ENCODE measurements around the gene CFAP221. TPM values are rescaled to one million over a fixed set of nuclear protein-coding genes. Genes with fewer than 3 reads are reported as not detected.

CFAP221 gene
- total RNA-seq, 2 donors from 2014 or later: 12.2 to 21.5 TPM

- H3K27ac ChIP-seq: peak overlapping the region; percentile 74 to 90 (median 80)
- ATAC-seq: no peak
- no peak overlapping the region for H3K4me3 ChIP-seq
- TF ChIP-seq, protein P1, sequence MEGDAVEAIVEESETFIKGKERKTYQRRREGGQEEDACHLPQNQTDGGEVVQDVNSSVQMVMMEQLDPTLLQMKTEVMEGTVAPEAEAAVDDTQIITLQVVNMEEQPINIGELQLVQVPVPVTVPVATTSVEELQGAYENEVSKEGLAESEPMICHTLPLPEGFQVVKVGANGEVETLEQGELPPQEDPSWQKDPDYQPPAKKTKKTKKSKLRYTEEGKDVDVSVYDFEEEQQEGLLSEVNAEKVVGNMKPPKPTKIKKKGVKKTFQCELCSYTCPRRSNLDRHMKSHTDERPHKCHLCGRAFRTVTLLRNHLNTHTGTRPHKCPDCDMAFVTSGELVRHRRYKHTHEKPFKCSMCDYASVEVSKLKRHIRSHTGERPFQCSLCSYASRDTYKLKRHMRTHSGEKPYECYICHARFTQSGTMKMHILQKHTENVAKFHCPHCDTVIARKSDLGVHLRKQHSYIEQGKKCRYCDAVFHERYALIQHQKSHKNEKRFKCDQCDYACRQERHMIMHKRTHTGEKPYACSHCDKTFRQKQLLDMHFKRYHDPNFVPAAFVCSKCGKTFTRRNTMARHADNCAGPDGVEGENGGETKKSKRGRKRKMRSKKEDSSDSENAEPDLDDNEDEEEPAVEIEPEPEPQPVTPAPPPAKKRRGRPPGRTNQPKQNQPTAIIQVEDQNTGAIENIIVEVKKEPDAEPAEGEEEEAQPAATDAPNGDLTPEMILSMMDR (IDR thresholded peaks at IDR 0.05): no peak
- no peak for TF ChIP-seq POLR2A (IDR thresholded peaks at IDR 0.05)
- H3K9me3 ChIP-seq: no peaks in the 10 kb centered on the region
- intact Hi-C loops (cut with DNase I): no loop called here
- no peaks in the 10 kb centered on the region for H3K27me3 ChIP-seq
- H3K4me1 ChIP-seq: peaks cover 26% of the 10 kb centered on the region
- WGBS, 2 donors: 66 to 72% methylated on average over 3 to 4 of the region's 4 CpGs
- no peaks in the 10 kb centered on the region for H3K36me3 ChIP-seq (replicated peaks in 1 of 2; ENCODE audit: insufficient read depth in 1 of 2, low read depth in 2 of 2)
- peak; percentile 13 to 41 (median 28) for DNase-seq
These were observed 36.4 kb downstream of the CFAP221 start for GRCh38 chr2:119580550-119581072.

DNA sequence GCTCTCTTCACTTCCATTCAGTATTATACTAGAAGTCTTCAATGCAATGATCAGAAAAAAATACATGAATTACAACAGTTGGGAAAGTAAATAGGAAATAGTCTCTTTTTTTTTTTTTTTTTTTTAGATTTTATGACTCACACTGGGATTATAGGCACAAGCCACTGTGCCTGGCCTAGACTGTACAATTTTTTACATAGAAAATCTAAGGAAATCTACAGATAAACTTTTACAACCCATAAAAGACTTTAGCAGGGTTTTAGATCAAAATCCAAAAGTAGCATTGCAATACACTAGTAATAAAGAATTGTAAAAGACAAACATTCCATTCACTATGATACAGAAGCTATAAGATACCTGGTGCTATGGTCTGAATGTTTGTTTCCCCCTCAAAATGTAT is 39.0 kb downstream of the CFAP221 start:
- no peak for ATAC-seq
- Histone ChIP-seq H3K4me1 (peaks cover 17% of the 10 kb centered on the region), H3K36me3 (replicated peaks in 1 of 2; ENCODE audit: insufficient read depth in 1 of 2, low read depth in 2 of 2) (no peaks in the 10 kb centered on the region), H3K9me3 (no peaks in the 10 kb centered on the region), H3K27ac (no peak overlapping the region), H3K27me3 (no peaks in the 10 kb centered on the region), H3K4me3 (no peak overlapping the region)
- no peak for TF ChIP-seq POLR2A (IDR thresholded peaks at IDR 0.05)
- TF ChIP-seq, protein P1 (IDR thresholded peaks at IDR 0.05): no peak
- no peak for DNase-seq
- intact Hi-C loops (cut with DNase I): no loop called here

DNA sequence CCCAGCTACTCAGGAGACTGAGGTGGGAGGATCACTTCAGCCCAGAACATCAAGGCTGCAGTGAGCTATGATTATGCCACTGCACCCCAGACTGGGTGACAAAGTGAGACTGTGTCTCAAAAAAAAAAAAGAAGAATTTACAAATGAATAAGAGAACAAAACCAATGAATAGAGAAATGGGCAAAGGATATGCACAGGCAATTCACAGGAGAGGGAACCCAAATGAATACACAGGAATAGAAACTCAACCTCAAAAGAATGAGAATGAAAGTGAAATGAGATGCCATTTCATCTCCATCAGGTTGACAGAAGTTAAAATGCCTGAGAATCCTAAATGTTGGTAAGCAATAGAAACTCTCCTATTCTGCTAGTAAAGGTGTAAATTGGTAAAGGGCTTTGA is 40.2 kb downstream of the CFAP221 start:
- intact Hi-C loops (cut with DNase I): no loop called here

DNA sequence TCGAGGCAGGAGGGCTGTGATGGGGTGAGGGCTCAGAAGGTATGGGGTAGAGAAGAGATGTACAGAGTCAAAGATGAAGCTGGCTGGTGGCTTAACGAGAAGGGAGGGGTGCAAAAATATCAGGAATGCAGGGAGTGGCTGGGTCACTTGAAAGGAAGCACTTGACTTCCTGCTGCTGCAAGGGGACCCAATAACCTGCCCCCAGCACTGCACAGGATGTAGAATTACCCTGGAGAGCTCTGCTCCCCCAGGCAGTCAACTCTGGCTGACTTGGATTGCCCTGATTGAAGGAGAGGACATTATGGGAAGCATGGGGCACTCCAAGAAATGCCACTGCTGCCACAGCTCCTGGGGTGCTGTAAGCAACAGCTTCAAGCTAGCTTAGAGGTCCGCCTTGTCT is 41.8 kb downstream of the CFAP221 start:
- Histone ChIP-seq H3K36me3 (replicated peaks in 1 of 2; ENCODE audit: insufficient read depth in 1 of 2, low read depth in 2 of 2) (no peaks in the 10 kb centered on the region), H3K9me3 (no peaks in the 10 kb centered on the region), H3K27ac (peak overlapping the region in 1 of 4 donors; percentile 17), H3K4me1 (no peaks in the 10 kb centered on the region), H3K27me3 (no peaks in the 10 kb centered on the region), H3K4me3 (no peak overlapping the region)
- TF ChIP-seq POLR2A (IDR thresholded peaks at IDR 0.05): no peak
- TF ChIP-seq, protein P1 (IDR thresholded peaks at IDR 0.05): no peak
- ATAC-seq: peak; percentile 33
- DNase-seq: no peak
- intact Hi-C loops (cut with DNase I): no loop called here
- 54 to 67% methylated on average over 3 of the region's 3 CpGs for WGBS, 2 donors

More for the DNA sequence above, 40.2 kb downstream of the CFAP221 start:
- Histone ChIP-seq H3K9me3 (no peaks in the 10 kb centered on the region), H3K27me3 (no peaks in the 10 kb centered on the region), H3K27ac (no peak overlapping the region), H3K4me1 (peaks cover 14% of the 10 kb centered on the region), H3K4me3 (no peak overlapping the region), H3K36me3 (replicated peaks in 1 of 2; ENCODE audit: insufficient read depth in 1 of 2, low read depth in 2 of 2) (no peaks in the 10 kb centered on the region)
- ATAC-seq (no peak), DNase-seq (no peak)
- TF ChIP-seq, protein P1 (IDR thresholded peaks at IDR 0.05): no peak
- TF ChIP-seq POLR2A (IDR thresholded peaks at IDR 0.05): no peak

DNA sequence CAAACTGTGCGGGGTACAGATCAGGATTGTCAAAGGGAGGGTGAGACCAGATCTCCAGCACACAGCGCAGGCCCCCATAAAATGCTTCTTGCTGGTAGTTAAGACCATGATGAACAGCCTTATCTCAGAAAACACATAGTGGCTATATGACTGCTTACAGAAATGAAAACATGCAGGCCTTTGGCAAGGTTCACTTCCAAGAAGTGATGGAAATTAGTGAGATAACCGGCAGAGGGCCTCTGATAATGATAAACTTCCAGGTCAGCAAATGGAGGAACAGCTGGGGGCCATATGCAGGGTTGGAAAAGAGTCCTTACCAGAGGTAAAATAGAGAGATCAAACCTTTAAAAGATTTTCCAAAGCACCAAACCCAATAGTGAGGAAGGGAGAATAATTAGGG is 46.6 kb downstream of the CFAP221 start:
- H3K36me3 ChIP-seq (replicated peaks in 1 of 2; ENCODE audit: insufficient read depth in 1 of 2, low read depth in 2 of 2): no peaks in the 10 kb centered on the region
- intact Hi-C loops (cut with DNase I): loop anchor here (10.0 kb wide), 1 partner anchor 76 kb away; no protein-coding TSS in a partner anchor
- TF ChIP-seq POLR2A (IDR thresholded peaks at IDR 0.05): no peak
- DNase-seq: no peak
- WGBS, 2 donors: 32 to 50% methylated on average over 3 of the region's 3 CpGs
- no peaks in the 10 kb centered on the region for H3K27me3 ChIP-seq
- no peak overlapping the region for H3K27ac ChIP-seq
- no peak overlapping the region for H3K4me3 ChIP-seq
- no peaks in the 10 kb centered on the region for H3K9me3 ChIP-seq
- H3K4me1 ChIP-seq: no peaks in the 10 kb centered on the region
- no peak for ATAC-seq

All from body of pancreas (tissue), 4 donors.